Limb (tissue), 2 donors: ENCODE results near the gene DGCR8.

Source experiments
- DNase-seq, 2 donors: peaks; one replicate each; pipeline ENCODE4 v3.0.0-alpha.2; 2016; ENCODE audit errors: extremely low spot score in 2 of 2

DGCR8 gene

GRCh38 chr22:20109411-20110358 is 29.6 kb downstream of the DGCR8 start:
- no peak for DNase-seq

- no peak for DNase-seq
Measured at GRCh38 chr22:20110359-20110985, 30.4 kb downstream of the DGCR8 start.

GRCh38 chr22:20111045-20111688 is 31.1 kb downstream of the DGCR8 start:
- DNase-seq, result no peak

- DNase-seq, result no peak
Measured at GRCh38 chr22:20111689-20112622, 31.9 kb downstream of the DGCR8 start.

- no peak for DNase-seq
Measured at GRCh38 chr22:20112623-20113511, 32.8 kb downstream of the DGCR8 start.

- no peak for DNase-seq
Measured at GRCh38 chr22:20113551-20114310, 33.7 kb downstream of the DGCR8 start.

- no peak for DNase-seq
Measured at GRCh38 chr22:20114506-20115475, 34.8 kb downstream of the DGCR8 start.

GRCh38 chr22:20115691-20116375 is 35.8 kb downstream of the DGCR8 start, which contains the start of gene RANBP1:
Gene RANBP1 (plus strand): TSS chr22:20116104. CDS start chr22:20116185, 81 bp downstream.
- DNase-seq, result no peak

- no peak for DNase-seq
Measured at GRCh38 chr22:20116376-20116950, 36.4 kb downstream of the DGCR8 start.

- peak; percentile 97 to 99 for DNase-seq
Measured at GRCh38 chr22:20116951-20117632, 37.1 kb downstream of the DGCR8 start, which contains the start of gene TRMT2A. Gene TRMT2A (minus strand): TSS chr22:20117226. CDS start chr22:20116906, 320 bp downstream.

- no peak for DNase-seq
Measured at GRCh38 chr22:20117633-20118299, 37.7 kb downstream of the DGCR8 start.

- no peak for DNase-seq
Measured at GRCh38 chr22:20118300-20119020, 38.4 kb downstream of the DGCR8 start.

GRCh38 chr22:20121856-20122415 is 41.9 kb downstream of the DGCR8 start:
- DNase-seq, result no peak

- DNase-seq, result no peak
Measured at GRCh38 chr22:20123366-20124082, 43.5 kb downstream of the DGCR8 start.
